IMR-90 (cell line): Measurements from ENCODE around the gene GAL3ST2. TPM values are rescaled to one million over a fixed set of nuclear protein-coding genes. Genes with fewer than 3 reads are reported as not detected.

Experiments
- ATAC-seq: fragments of 200-7000 bp; cut with Tn5 transposase; 2 replicates; pipeline ENCODE4 v1.9.1; 2020; ENCODE audit warnings: low read depth, mild to moderate bottlenecking, moderate library complexity
- BruUV-seq: library from RNA; stranded (reverse); fragments of 400-500 nt; replicated peaks from 2 replicates; lab custom pipeline; 2021; lab: Mats Ljungman, UMichigan
- CTCF ChIA-PET: fragments of 300-600 bp; formaldehyde crosslinking; extraction: SDS; loops from one replicate; lab custom pipeline; 2021; ENCODE audit warnings: antibody characterized with exemption; lab: Yijun Ruan, JAX
- POLR2A ChIA-PET: fragments of 300-600 bp; sonication (Branson Sonifier 250); formaldehyde crosslinking; loops from one replicate; lab custom pipeline; 2022; ENCODE audit warnings: antibody characterized with exemption; ENCODE audit not compliant: unreplicated experiment; lab: Charles Lee
- DNase-seq: peaks from one replicate; pipeline ENCODE4 v3.0.0; 2013
- H2AFZ ChIP-seq: replicated peaks from 2 replicates; pipeline ENCODE3; 2013; ENCODE audit warnings: low read length, mild to moderate bottlenecking; ENCODE audit not compliant: poor library complexity
- H2AK5ac ChIP-seq: 2 replicates; pipeline ENCODE4 v1.6.1; 2013; ENCODE audit warnings: low read depth, low read length, inconsistent platforms
- H2AK9ac ChIP-seq: replicated peaks from 2 replicates; pipeline ENCODE3; 2013; ENCODE audit warnings: mild to moderate bottlenecking, low read depth, low read length, moderate library complexity; ENCODE audit not compliant: poor library complexity
- H2BK120ac ChIP-seq: 2 replicates; pipeline ENCODE4 v1.6.1; 2013; ENCODE audit warnings: low read depth, low read length, inconsistent platforms
- H2BK15ac ChIP-seq: 3 replicates; pipeline ENCODE4 v1.6.1; 2013; ENCODE audit warnings: low read depth, low read length, inconsistent platforms
- H2BK20ac ChIP-seq: 2 replicates; pipeline ENCODE4 v1.6.1; 2013; ENCODE audit warnings: low read depth, mild to moderate bottlenecking, inconsistent platforms, low read length, moderate library complexity
- H2BK5ac ChIP-seq: 2 replicates; pipeline ENCODE4 v1.6.1; 2013; ENCODE audit warnings: mild to moderate bottlenecking, low read depth, low read length, inconsistent platforms; ENCODE audit not compliant: poor library complexity, severe bottlenecking
- H3K14ac ChIP-seq: replicated peaks from 2 replicates; pipeline ENCODE4 v1.6.1; 2013; ENCODE audit warnings: low read depth, low read length, inconsistent platforms
- H3K18ac ChIP-seq: 2 replicates; pipeline ENCODE4 v1.6.1; 2013; ENCODE audit warnings: low read depth, low read length, control low read depth
- H3K23ac ChIP-seq: 2 replicates; pipeline ENCODE4 v1.6.1; 2013; ENCODE audit warnings: low read depth, low read length, inconsistent platforms
- H3K27ac ChIP-seq: 2 replicates; pipeline ENCODE4 v1.5.1; 2013; ENCODE audit warnings: mild to moderate bottlenecking, control low read depth, low read length; ENCODE audit not compliant: insufficient read depth
- H3K27me3 ChIP-seq: 2 replicates; pipeline ENCODE4 v1.6.1; 2013; ENCODE audit warnings: low read length; ENCODE audit not compliant: control insufficient read depth, insufficient read depth
- H3K36me3 ChIP-seq: 2 replicates; pipeline ENCODE4 v1.6.1; 2013; ENCODE audit warnings: low read length, mixed read lengths; ENCODE audit not compliant: control insufficient read depth, insufficient read depth
- H3K4ac ChIP-seq: 2 replicates; pipeline ENCODE4 v1.6.1; 2013; ENCODE audit warnings: low read depth, low read length, inconsistent platforms
- H3K4me1 ChIP-seq: 2 replicates; pipeline ENCODE4 v1.6.1; 2013; ENCODE audit warnings: low read length, mixed read lengths; ENCODE audit not compliant: control insufficient read depth, insufficient read depth
- H3K4me2 ChIP-seq: 2 replicates; pipeline ENCODE4 v1.6.1; 2013; ENCODE audit warnings: low read depth, mild to moderate bottlenecking, control low read depth, low read length, moderate library complexity
- H3K4me3 ChIP-seq: 2 replicates; pipeline ENCODE4 v1.5.1; 2013; ENCODE audit warnings: low read depth, mild to moderate bottlenecking, control low read depth, low read length, moderate library complexity; ENCODE audit not compliant: insufficient read depth
- H3K56ac ChIP-seq: 2 replicates; pipeline ENCODE4 v1.6.1; 2013; ENCODE audit warnings: low read length, inconsistent platforms; ENCODE audit not compliant: insufficient read depth; ENCODE audit errors: extremely low read depth
- H3K79me1 ChIP-seq, 2 experiments: 2 replicates each; pipeline ENCODE4 v1.6.1; 2013; ENCODE audit warnings: low read length in 2 of 2, inconsistent platforms in 1 of 2, low read depth in 1 of 2
- H3K9ac ChIP-seq: 2 replicates; pipeline ENCODE4 v1.6.1; 2013; ENCODE audit warnings: low read depth, low read length, control low read depth
- H3K9me1 ChIP-seq: 2 replicates; pipeline ENCODE4 v1.6.1; 2013; ENCODE audit warnings: low read length, inconsistent platforms; ENCODE audit not compliant: insufficient read depth
- H3K9me3 ChIP-seq: 2 replicates; pipeline ENCODE4 v1.6.1; 2013; ENCODE audit warnings: low read length; ENCODE audit not compliant: control insufficient read depth, insufficient read depth
- H4K20me1 ChIP-seq: 2 replicates; pipeline ENCODE4 v1.6.1; 2013; ENCODE audit warnings: low read length, inconsistent platforms; ENCODE audit not compliant: insufficient read depth
- H4K5ac ChIP-seq: 2 replicates; pipeline ENCODE4 v1.6.1; 2013; ENCODE audit warnings: mild to moderate bottlenecking, low read depth, low read length, control low read depth
- H4K8ac ChIP-seq, 2 experiments: 2 replicates each; pipeline ENCODE4 v1.6.1; 2013; ENCODE audit warnings: low read depth in 2 of 2, low read length in 2 of 2, control low read depth in 1 of 2, inconsistent platforms in 1 of 2
- H4K91ac ChIP-seq: 2 replicates; pipeline ENCODE4 v1.6.1; 2013; ENCODE audit warnings: low read depth, low read length, inconsistent platforms; ENCODE audit not compliant: insufficient read depth
- CEBPB ChIP-seq: IDR thresholded peaks from 2 replicates; pipeline ENCODE4 v1.6.1; 2012; ENCODE audit warnings: low read depth, low read length, improper control_type of control experiment
- CHD1 ChIP-seq: IDR thresholded peaks from 2 replicates; pipeline ENCODE4 v1.6.1; 2012; ENCODE audit warnings: low read depth, low read length, improper control_type of control experiment
- FOS ChIP-seq: fragments of 150-350 bp; IDR thresholded peaks from 2 replicates; pipeline ENCODE4 v1.6.1; 2016; ENCODE audit warnings: low read depth, low read length
- MAFK ChIP-seq: IDR thresholded peaks from 2 replicates; pipeline ENCODE4 v1.6.1; 2012; ENCODE audit warnings: low read depth, low read length, improper control_type of control experiment
- MAZ ChIP-seq: IDR thresholded peaks from 2 replicates; pipeline ENCODE4 v1.6.1; 2012; ENCODE audit warnings: low read depth, mild to moderate bottlenecking, low read length, improper control_type of control experiment, moderate library complexity, borderline replicate concordance
- MXI1 ChIP-seq: IDR thresholded peaks from 2 replicates; pipeline ENCODE4 v1.6.1; 2012; ENCODE audit warnings: low read depth, mild to moderate bottlenecking, low read length, moderate library complexity, borderline replicate concordance
- POLR2A ChIP-seq: IDR thresholded peaks from 2 replicates; pipeline ENCODE4 v1.6.1; 2012; ENCODE audit warnings: mild to moderate bottlenecking, low read depth, low read length
- RCOR1 ChIP-seq: IDR thresholded peaks from 2 replicates; pipeline ENCODE4 v1.6.1; 2012; ENCODE audit warnings: mild to moderate bottlenecking, low read length, improper control_type of control experiment; ENCODE audit not compliant: insufficient replicate concordance
- SMC3 ChIP-seq: fragments of 150-350 bp; IDR thresholded peaks from 2 replicates; pipeline ENCODE4 v1.6.1; 2016; ENCODE audit warnings: low read depth, mild to moderate bottlenecking, antibody characterized with exemption, low read length, moderate library complexity
- WGBS, 2 experiments: methylation state at CpG; one replicate each; pipeline versions ENCODE4 v1.1.5 to v1.1.7; 2013; ENCODE audit warnings: missing lambda C conversion rate in 2 of 2; ENCODE audit not compliant: insufficient read length in 1 of 2; ENCODE audit errors: extremely low coverage in 2 of 2; 5-methylcytosine and 5-hydroxymethylcytosine counted together
- dilution Hi-C: fragments of 300-500 bp; cut with HindIII; formaldehyde crosslinking; loops from one replicate; pipeline ENCODE4 v1.14.3; 2018; ENCODE audit warnings: low sequenced_read_pairs; ENCODE audit not compliant: unreplicated experiment
- in situ Hi-C: fragments of 300-500 bp; cut with MboI; formaldehyde crosslinking; loops from 3 replicates; pipeline ENCODE4 v1.14.3; 2019; ENCODE audit warnings: low sequenced_read_pairs, inconsistent platforms, mixed read lengths
- intact Hi-C: fragments of 100-400 bp; cut with micrococcal nuclease; formaldehyde crosslinking; loops from 2 replicates; pipeline ENCODE4 v1.10.0; 2022
- polyA plus RNA-seq, 3 experiments: library from polyadenylated mRNA; depleted of rRNA; stranded (reverse); fragments of >200 nt; gene quantifications; 2 replicates each; pipeline ENCODE4 v1.2.3, GENCODE V29; 2012; ENCODE audit warnings: low replicate concordance in 1 of 3
- total RNA-seq: library from RNA; depleted of rRNA; stranded (reverse); fragments of >200 nt; gene quantifications from 2 replicates; pipeline ENCODE4 v1.2.3, GENCODE V29; 2012
- TF ChIP-seq, protein P1 (sequence below): fragments of 150-350 bp; IDR thresholded peaks from 2 replicates; pipeline ENCODE4 v1.6.1; 2016; ENCODE audit warnings: low read depth, mild to moderate bottlenecking, low read length, moderate library complexity, borderline replicate concordance
- TF ChIP-seq, protein P2 (sequence below): conservative IDR thresholded peaks from 2 replicates; pipeline ENCODE4 v1.5.1; 2012; ENCODE audit warnings: mild to moderate bottlenecking, low read depth, low read length, improper control_type of control experiment

The GAL3ST2 gene
- total and polyA plus RNA-seq, 2 of the 4 experiments (the other 2 are of a cell fraction): 0.07 TPM; not detected in 1

DNA sequence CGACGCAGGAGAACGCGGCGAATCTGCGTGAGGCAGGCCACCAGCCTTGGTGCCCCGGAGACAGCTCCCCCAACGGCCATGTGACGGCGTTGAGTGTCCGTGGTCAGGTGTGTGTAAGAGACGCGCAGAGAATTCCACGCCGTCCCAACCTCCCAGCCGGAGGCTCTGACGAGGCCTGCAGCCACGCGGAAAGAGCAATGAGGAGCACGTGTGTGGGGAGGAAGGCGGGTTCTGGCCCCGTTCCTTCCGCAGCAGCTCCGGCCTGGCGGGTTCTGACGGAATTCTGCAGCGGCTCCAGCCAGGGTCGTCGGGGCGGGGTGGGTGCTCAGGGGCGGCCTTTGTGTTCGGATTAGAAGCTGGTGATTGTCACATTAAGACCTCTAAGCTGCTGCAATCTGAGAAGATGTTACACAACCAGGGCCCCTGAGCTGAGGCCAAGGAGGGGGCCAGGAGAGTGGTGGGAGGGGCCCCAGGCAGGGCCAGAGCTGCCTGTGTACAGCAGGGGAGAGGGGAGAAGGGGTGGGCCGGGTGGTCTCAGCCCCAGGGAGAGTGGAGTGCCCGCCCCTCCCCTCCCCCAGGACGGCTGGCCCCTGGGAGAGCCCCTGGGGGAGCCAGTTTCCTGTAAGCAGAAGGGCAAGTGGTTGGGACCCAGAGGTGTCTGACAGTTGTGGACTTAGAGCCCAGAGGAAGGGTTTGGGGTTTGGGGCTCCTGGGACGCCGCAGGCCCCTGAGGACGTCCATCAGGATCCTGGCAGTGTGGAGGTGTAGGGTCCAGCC is 5.1 kb upstream of the GAL3ST2 start:
- DNase-seq: peak; percentile 17
- Histone ChIP-seq H3K9me1 (no peaks in the 10 kb centered on the region), H3K4me1 (peaks cover 12% of the 10 kb centered on the region)

More for the DNA sequence above, 5.1 kb upstream of the GAL3ST2 start:
- H4K20me1 ChIP-seq: no peaks in the 10 kb centered on the region; the same call in 1 of the 2 replicates
- no peak overlapping the region for H2BK120ac ChIP-seq
- 64% methylated on average over 16 of the region's 38 CpGs; no CpG with 5 or more reads in 1 of the 2 experiments for WGBS, 2 experiments
- no peak overlapping the region for H2AK9ac ChIP-seq
- H3K9me3 ChIP-seq: no peaks in the 10 kb centered on the region
- H3K18ac ChIP-seq: peak overlapping the region; percentile 30; the same call in 1 of the 2 replicates
- peaks cover 3% of the 10 kb centered on the region; the same call in 1 of the 2 replicates for H3K36me3 ChIP-seq
- no peak overlapping the region for H2BK15ac ChIP-seq
- dilution Hi-C loops (no loop called here), intact Hi-C loops (no loop called here), in situ Hi-C loops (no loop called here)
- ChIA-PET POLR2A (no interaction called here), CTCF (no interaction called here)
- H4K91ac ChIP-seq: no peak overlapping the region
- H3K27me3 ChIP-seq: no peaks in the 10 kb centered on the region; the same call in 1 of the 2 replicates
- H3K23ac ChIP-seq: no peak overlapping the region
- peak; percentile 27 for ATAC-seq
- H3K27ac ChIP-seq: no peak overlapping the region
- no peak overlapping the region; the same call in 1 of the 2 replicates for H4K5ac ChIP-seq
- H2BK20ac ChIP-seq: no peak overlapping the region
- H3K9ac ChIP-seq: no peak overlapping the region
- BruUV-seq: no TSS peak
- H2AFZ ChIP-seq: no peak overlapping the region
- H3K14ac ChIP-seq: no peak overlapping the region
- no peaks in the 10 kb centered on the region for H3K79me1 ChIP-seq
- H3K56ac ChIP-seq: no peak overlapping the region
- H3K4ac ChIP-seq: no peak overlapping the region
- H2BK5ac ChIP-seq: no peak overlapping the region
- H3K4me3 ChIP-seq: no peak overlapping the region
- H4K8ac ChIP-seq: no peak overlapping the region
- H3K4me2 ChIP-seq: no peak overlapping the region
- TF ChIP-seq POLR2A (no peak), CEBPB (peak; percentile 62), FOS (no peak), SMC3 (no peak), RCOR1 (no peak), MXI1 (no peak), CHD1 (no peak), MAZ (peak; percentile 34; the same call in 1 of the 2 replicates), MAFK (no peak)
- TF ChIP-seq, protein P1, sequence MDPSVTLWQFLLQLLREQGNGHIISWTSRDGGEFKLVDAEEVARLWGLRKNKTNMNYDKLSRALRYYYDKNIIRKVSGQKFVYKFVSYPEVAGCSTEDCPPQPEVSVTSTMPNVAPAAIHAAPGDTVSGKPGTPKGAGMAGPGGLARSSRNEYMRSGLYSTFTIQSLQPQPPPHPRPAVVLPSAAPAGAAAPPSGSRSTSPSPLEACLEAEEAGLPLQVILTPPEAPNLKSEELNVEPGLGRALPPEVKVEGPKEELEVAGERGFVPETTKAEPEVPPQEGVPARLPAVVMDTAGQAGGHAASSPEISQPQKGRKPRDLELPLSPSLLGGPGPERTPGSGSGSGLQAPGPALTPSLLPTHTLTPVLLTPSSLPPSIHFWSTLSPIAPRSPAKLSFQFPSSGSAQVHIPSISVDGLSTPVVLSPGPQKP: no peak
- TF ChIP-seq, protein P2, sequence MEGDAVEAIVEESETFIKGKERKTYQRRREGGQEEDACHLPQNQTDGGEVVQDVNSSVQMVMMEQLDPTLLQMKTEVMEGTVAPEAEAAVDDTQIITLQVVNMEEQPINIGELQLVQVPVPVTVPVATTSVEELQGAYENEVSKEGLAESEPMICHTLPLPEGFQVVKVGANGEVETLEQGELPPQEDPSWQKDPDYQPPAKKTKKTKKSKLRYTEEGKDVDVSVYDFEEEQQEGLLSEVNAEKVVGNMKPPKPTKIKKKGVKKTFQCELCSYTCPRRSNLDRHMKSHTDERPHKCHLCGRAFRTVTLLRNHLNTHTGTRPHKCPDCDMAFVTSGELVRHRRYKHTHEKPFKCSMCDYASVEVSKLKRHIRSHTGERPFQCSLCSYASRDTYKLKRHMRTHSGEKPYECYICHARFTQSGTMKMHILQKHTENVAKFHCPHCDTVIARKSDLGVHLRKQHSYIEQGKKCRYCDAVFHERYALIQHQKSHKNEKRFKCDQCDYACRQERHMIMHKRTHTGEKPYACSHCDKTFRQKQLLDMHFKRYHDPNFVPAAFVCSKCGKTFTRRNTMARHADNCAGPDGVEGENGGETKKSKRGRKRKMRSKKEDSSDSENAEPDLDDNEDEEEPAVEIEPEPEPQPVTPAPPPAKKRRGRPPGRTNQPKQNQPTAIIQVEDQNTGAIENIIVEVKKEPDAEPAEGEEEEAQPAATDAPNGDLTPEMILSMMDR: no peak
- no peak overlapping the region for H2AK5ac ChIP-seq
